GM18517 (cell line): ENCODE results near the gene DLG2.

Source experiments
- ATAC-seq: cut with Tn5 transposase; IDR thresholded peaks from one replicate; pipeline ENCODE4 v1.9.1; 2021; ENCODE audit warnings: mild to moderate bottlenecking, moderate library complexity; ENCODE audit not compliant: unreplicated experiment

DLG2 gene

GRCh38 chr11:84719935-84720577 is 907.1 kb downstream of the DLG2 start:
- ATAC-seq: no peak

- ATAC-seq: peak; percentile 86
Observed at GRCh38 chr11:84714316-84714780, 912.8 kb downstream of the DLG2 start.

GRCh38 chr11:84691830-84692229 is 935.3 kb downstream of the DLG2 start:
- no peak for ATAC-seq

- ATAC-seq: no peak
Observed at GRCh38 chr11:84687433-84687832, 939.7 kb downstream of the DLG2 start.

- ATAC-seq: no peak
Observed at GRCh38 chr11:84686716-84687115, 940.4 kb downstream of the DLG2 start.

GRCh38 chr11:84685976-84686375 is 941.2 kb downstream of the DLG2 start:
- ATAC-seq: no peak

GRCh38 chr11:84685149-84685548 is 942.0 kb downstream of the DLG2 start:
- no peak for ATAC-seq

GRCh38 chr11:84681456-84681855 is 945.7 kb downstream of the DLG2 start:
- no peak for ATAC-seq

GRCh38 chr11:84675396-84676025 is 951.6 kb downstream of the DLG2 start:
- ATAC-seq: no peak

- no peak for ATAC-seq
Observed at GRCh38 chr11:84673753-84674152, 953.4 kb downstream of the DLG2 start.

- ATAC-seq: no peak
Observed at GRCh38 chr11:84671325-84671999, 955.7 kb downstream of the DLG2 start.

- ATAC-seq: no peak
Observed at GRCh38 chr11:84663731-84664130, 963.4 kb downstream of the DLG2 start.

GRCh38 chr11:84660257-84660977 is 966.7 kb downstream of the DLG2 start:
- no peak for ATAC-seq

- no peak for ATAC-seq
Observed at GRCh38 chr11:84655712-84656111, 971.4 kb downstream of the DLG2 start.

GRCh38 chr11:84648471-84648870 is 978.7 kb downstream of the DLG2 start:
- ATAC-seq: no peak

- no peak for ATAC-seq
Observed at GRCh38 chr11:84645988-84646694, 981.0 kb downstream of the DLG2 start.

- no peak for ATAC-seq
Observed at GRCh38 chr11:84642500-84642899, 984.6 kb downstream of the DLG2 start.

- no peak for ATAC-seq
Observed at GRCh38 chr11:84634309-84634708, 992.8 kb downstream of the DLG2 start.

GRCh38 chr11:84628871-84629620 is 998.1 kb downstream of the DLG2 start:
- no peak for ATAC-seq

GRCh38 chr11:84626256-84626655 is 1000.9 kb downstream of the DLG2 start:
- no peak for ATAC-seq
